ENCODE measurements around the gene EIF4E3. TPM values are rescaled to one million over a fixed set of nuclear protein-coding genes. Genes with fewer than 3 reads are reported as not detected.

Gene EIF4E3
- total RNA-seq, 1 donor from 2014 or later: 11.0 TPM

DNA sequence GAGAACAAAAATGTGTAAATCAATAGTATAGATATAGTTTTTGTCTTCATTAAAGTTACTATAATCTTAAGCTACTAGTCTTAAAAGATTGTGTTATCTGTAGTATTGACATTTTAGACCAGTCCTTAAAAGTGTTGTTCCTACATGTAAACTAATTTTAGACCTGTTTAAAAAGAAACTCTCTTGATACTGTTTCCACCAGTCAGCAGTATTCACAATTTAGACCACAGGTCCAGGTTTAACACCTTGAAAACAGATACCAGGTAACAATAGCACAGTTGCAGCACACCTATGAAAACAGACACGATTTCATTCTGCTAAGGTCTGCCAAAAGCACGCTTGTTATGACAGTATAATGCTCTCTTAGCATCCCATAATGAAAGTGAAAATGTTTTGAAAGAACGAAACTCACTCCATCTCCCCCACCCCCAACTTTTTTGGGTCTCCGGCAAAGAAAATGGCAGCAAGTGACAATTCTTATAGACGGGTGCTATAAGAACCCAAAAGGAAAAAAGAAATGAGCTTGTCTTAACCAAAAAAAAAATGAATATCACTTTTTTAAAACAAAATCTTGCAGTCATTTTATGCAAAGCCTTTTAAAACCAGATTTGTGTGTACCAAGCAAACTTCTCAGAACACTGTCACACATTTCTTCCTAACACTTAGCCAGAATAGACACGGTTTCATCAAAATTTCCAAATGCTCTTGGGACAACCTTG, 1.6 kb downstream of the EIF4E3 start:
- DNase-seq: no peak

DNA sequence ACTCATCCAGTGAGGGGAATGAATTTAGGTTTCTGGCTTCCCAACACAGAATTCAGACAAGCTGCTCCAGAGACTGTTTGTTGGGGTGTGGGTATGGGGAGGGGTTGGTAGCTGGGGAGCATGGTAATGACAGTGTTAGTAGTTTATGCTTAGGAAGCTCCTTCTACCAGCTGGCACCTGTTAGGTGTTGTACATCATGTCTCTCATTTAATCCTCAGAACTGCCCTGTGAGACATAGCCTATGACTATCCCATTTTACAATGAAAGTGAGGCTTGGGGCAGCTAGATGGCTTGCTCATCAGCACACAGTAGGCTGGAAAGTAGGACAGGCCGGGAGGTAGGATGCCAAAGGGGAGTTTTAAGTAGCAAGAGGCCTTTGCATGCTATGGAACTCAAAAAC, 2.5 kb downstream of the EIF4E3 start:
- no peak for DNase-seq

DNA sequence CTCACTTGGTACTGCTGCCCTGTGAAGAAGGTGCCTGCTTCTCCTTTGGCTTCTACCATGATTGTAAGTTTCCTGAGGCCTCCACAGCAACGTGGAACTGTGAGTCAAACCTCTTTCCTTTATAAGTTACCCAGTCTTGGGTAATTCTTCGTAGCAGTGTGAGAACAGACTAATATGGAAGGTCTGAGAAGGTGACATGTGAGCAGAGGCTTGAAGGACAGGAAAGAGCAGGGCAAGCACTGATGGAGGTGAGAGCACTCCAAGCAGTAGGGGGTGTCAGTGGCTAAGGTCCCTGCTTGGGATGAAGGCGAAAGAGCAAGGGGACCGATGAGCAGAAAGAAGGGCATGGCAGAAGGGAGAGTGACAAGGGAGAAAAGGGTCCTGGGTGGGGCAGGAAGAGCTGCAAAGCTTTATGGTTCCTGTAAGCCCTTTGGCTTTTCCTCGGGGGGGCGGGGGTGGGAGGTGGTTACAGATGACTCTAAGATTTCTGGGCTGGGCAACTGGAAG, 3.5 kb downstream of the EIF4E3 start:
- no peak for DNase-seq

DNA sequence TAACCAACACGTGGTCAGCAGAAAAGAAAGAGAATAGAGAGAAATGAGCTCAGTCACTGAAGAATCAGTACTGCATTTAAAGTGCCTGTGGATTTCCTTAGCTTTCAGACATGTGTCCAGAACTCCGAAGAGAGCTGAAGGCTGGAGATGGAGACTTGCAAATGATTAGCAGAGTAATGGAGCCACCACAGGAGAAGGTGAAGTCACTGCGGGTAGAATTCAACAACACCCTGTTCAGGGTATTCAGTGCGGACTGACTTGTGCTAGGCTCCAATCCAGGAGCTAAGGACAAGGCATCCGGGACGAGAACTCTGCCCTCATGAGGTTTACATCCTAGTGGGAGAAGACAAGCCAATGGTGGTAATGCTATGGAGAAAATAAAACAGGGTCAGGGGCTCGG, 4.2 kb downstream of the EIF4E3 start:
- no peak for DNase-seq

DNA sequence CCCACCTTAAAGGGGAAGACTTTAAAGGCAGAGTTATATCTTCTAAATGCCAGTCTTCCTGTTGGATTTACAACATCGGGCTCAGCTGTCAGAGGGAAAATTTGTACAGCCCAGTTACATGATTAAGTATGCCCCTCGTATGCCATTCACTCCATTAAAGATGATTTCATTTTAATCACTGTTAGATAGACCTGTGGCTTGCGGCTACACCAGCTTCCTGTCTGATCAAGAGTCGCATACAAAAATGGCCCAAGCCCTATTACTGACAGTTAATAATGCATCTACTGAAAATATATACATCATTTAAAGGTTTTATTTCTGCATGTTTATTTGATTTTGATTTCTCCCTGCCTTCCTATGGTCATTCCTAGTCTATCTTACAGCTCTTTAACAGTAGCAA, 7.1 kb downstream of the EIF4E3 start:
- DNase-seq: no peak

DNA sequence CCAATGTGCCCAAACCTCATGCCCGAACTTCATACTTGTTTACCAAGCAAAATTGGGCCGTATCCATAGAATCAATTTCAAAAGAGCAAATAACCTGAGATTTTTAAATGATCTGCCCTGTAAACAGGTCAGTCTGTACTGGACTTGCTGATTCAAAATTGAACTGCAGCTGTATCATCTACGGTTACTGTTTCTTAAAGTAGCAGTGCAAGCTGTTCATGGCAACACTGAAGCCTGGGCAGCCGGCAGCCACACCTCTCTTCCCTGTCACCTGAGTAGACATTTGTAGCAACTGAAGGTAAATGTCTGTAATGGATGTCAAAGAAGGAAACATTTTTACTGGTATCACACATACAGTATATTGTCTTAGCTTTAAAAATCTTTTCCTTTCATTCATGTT, 10.6 kb downstream of the EIF4E3 start:
- DNase-seq: no peak

DNA sequence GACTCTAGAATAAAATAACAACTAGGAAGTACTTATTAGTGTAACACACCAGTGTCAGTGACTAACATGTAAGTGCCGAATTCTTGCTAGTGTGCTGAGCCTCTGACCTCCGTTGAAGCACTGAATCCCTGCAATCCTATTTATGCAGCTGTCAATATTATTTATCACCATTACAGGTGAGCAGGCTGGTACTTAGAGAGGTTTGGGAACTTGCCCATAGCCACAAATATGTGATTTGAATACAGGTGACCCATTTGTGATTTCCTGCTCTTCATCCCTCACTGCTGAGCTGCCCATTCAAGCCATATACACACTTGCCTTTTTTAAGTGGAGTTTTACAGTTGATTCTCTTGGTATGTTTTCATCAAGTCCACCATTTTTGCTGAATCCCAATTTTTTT, 12.2 kb downstream of the EIF4E3 start:
- no peak for DNase-seq

DNA sequence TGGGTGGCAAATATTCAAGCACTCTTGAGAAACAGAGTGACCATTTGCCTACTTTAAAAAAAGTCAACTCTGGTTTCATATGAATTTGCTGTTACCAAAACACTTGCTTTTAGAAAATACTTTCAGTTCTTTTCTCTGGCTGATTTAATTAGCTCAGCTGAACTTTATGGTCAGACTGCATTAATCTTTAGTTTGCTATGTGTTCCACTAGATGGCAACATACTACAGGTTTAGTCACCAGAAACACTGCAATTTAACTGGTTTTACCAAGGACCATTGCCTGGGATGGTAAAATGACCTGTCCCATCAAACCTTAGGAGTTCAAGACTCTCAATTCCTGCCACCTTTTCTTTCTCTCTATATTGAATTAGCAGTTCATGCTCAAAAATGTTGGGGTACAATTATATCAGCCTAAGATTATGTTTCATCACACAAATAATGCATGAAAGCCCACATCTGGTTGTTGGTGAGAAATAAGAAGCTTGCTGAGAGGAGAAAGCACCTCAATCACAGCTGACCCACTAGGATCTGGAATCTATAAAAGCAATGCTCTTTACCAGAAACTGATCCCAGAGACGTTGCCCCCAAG, 14.2 kb downstream of the EIF4E3 start:
- DNase-seq: peak; percentile 50

DNA sequence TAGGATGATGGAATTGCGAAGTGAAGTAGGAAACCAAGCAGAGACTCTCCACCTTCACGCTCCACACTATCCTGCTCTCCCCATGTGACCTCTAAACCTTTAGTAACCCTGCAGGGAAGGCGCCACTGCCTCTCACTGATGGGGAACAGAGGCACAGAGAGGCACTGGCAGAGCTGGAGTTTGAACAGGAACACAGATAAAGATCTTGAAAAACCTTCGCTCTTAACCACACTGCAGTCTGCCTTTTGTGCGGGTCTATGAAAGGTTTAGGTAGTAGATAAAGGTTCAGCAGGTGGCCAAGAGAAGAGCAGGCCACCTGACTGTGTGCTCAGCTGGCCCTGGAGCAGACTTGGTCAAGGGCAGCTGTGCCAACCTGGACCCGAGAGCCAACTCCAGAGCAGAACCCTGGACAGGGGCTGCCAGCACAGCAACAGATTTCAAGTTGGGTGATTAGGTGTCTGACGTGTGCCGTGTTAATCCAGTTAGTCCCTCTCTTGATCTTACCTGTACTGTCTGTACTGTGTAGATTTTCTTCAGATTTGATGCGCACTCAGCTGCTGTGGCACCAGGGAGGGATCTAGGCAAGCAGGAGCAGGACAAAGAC, 15.2 kb downstream of the EIF4E3 start:
- DNase-seq: no peak

DNA sequence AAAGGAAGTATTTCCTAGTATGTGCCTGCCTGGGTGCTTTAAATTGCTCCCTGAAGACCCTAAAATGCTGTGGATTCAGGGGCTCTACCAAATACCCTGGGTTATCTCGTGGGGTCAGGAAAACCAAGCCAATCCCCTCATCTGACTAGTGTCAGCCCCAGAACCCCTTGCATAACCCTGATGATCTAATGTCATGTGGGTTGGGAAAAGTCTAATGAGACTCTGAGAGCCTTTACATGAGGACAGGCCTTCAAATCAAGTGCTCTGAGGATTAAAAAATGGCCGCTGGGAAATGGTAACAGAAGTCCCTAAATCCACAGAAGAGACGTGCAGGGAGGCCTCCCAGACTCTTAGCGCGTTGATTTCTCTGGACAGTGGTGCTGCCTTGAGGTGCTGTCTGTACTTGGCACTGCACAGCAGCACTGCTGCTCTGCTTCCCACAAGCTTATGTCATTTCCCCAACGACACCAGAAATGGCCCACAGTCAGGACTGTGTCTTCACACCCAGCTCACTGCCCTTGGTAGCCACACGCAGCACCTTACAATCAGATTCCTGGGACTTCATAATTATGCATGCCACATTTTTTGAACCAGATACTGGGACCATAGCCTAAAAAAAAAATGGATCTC, 16.6 kb downstream of the EIF4E3 start:
- no peak for DNase-seq

DNA sequence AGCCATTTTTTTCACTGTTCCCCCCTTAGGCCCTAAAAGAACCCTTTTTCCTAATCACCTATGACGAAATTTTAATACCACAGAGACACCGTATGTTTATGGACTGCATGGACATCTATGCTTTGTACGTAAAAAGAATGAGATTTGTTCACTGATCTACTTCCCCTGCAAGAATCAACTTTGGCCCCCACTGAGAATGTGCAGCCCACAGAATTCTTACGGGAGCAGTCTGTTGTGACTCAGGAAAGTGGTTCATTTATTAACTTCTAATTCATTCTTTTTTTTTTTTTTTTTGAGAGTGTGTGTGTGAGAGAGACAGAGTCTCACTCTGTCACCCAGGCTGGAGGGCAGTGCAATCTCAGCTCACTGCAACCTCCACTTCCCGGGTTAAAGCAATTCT, 17.6 kb downstream of the EIF4E3 start:
- DNase-seq: no peak

DNA sequence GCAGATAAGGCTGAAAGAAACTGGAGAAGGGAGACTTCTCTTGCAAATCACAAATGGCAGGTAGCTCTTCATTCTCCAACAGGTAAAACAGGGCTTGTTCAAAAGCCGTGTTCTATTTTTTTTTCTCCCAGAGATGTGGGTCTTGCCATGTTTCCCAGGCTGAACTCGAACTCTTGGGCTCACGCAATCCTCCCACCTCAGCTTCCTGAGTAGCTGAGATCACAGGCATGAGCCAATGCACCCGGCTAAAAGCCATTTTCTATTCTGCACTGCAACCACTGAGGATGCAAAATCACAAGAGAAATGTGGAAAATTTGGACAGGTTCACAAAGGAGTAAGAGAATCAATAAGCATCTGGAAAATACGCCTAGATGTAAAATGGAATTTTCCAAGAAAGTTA, 19.5 kb downstream of the EIF4E3 start:
- DNase-seq: no peak

DNA sequence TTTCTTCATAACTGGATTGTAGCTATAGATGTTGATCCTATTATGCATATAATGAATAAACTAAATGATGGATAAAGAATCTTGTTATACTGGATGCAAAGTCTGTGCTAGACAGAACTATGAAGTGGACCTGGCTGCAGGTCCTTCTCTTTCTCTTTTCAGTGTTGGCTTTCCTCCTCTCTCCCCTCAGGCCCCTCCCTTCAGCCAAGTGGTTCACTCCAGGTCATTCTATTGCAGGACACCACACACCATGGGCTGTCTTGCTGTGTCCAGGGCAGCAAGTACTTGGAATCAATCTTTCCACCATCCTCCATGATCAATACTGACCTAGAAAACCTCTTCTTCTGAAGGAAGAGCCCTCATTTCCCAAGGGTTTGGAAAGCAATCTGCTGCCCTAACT, 20.3 kb downstream of the EIF4E3 start:
- no peak for DNase-seq

DNA sequence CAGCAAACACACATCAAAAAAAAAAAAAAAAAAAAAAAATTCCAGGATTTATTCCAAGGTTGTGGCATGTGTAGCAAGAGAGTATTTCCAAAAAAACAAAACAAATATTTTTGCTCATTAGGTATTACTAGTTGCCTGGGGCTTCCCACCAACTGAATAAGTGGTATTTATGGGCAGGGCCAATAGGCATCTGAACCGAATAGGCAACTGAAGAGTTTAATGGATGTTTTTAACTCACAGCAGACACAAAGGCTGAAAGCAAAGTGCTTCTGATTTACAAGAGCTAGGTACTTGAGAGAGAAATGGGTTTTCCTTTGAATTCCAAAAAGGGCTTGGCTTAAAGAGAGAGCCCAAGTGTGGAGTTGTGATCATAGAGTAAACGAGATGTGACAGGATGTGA, 21.4 kb downstream of the EIF4E3 start:
- no peak for DNase-seq

DNA sequence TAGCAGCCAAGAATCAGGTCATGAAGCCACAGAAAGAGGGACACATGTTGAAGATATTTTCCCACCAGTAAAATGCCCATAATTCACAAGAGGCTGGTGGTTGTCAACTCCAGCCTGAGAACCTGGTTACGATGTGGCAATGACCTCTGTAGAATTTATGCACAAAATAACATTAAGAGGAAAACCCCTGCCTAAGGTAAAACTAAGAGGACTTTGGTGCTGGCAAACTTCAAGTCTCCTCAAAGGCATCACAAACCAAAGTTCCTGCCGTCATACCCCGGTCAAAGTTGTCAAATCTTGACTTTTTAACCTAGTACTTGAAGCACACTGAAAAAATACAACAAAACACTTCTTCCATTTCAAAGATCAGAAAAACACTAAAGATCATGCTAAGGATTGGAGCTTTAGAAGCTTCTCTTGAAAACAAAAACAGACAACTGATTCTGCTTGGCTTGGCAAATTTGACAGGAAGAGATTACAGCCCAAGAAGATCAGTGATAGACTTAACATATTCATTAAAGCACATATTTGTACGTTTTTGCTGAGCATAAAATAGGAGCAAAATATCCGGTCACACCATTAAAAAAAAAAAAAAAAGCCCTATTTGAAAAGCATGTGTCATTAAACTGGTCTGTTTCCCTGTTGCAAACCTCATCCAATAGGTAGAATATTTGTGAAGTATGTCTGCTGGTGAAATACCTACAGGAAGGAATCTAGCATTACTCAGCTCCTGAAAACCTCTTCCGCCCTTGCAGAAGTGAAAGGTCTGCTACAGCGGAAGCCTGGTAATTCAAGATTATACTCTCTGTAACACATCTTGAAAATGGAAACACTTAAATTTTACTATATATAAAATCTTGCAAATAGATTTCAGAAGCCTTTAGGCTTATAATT, 22.8 kb downstream of the EIF4E3 start:
- DNase-seq: no peak

DNA sequence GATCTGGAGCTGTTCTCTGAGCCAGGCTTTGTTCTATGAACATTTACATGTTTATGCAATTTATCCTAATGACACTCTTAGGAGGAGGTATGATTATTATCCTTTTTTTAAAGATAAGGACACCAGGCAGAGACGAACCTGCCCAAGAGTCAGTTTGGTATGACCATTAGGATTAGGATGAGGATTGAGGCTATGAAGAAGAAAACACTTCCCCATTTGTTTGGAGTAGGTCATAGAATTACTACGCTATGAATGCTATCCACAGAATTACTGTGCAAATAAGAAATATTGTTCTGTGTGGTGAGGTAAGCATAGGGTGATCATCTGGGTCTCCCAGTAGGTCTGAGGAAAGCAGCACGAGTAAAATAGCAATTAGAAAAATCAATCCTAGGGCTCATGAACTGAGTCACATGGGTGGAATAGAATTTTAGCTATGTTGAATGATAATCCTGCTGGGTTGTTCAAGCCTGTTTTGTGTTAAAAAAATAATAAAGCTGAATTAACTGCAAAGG, 23.9 kb downstream of the EIF4E3 start:
- no peak for DNase-seq

DNA sequence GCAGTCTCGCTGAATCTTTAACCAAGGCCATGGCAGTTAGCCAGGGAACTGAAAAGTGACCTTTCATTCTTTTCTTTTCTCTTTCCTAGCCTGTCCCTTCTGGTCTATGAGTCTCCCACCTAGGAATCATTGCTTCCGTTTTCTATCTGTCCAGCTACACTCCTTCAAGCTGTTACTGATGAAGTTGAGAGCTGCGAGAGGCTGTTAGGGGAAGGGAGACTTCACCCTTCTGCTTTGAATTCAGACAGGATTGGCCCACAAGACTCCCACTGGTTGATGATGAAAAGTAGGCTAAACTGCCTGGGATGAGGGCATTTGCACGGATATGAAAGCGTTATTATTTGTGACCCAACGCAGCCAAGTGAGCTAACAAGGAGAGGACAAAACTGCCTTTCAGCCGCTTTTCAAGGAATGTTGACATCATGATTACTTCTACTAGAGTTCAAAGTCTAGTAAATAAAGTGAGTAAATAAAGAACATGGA, 30.2 kb downstream of the EIF4E3 start:
- DNase-seq: no peak

DNA sequence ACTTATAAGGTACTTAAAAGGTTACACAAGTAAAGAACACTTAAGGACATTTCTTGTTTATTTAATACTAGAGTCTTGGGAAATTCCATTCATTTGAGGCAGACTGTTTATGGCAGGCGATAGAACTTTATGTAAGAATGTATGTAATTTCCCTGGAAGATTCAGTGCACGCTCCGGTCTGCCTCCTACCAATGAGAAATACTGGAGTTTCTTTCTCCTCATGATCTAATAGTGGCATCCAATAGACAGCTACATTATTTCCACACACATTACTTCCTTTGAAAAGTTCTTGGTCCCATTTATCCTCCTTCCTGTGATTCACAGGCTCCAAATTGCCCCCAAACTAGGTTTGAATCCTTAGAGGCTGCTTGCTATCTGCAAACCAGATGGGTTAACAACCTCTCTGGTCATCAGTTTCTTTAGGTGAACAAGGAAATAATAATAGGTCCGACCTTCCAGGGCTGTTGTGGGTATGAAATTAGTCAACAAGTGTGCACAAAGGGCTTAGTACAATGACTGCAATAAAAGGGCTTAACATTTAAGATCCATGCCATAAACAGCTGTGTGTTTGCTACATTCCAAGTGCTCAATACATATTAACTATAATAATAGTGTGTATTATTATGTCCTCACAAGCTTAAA, 30.7 kb downstream of the EIF4E3 start:
- DNase-seq: peak; percentile 41

DNA sequence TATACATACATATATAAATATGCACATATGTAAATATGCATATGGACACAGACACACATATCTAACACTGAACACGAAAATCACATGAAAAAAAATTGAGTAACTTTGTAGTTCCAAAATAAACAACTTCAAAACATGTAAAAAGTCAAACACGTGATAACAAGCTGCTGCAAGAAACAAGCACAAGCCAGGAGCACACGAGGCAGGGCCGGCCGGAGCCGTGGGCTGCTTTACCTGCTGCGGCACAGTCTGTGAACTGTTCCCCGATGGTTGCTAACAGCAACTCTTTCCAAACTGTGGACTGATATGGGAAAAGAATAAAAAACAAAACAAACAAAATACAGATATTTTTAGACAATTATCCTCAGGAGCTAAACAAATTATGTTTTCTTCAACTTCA, 31.6 kb downstream of the EIF4E3 start:
- no peak for DNase-seq

DNA sequence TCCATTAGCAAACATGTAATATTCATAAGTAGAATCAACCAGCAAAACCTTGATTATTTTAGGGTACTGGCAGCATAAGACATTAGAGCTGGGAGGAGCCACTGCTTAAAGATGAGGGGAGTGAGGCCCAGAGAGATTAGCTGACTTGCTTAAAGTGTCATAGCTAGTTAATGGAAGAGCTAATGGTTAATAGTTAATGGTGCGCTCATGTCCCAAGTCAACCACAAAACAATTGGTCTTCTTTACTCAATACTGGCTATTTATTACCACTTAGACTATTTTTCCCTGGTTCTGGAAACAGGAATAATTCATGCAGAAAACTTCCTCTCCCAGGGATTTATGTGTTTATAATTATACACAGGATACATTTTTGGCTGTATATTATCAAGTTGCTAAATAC, 33.1 kb downstream of the EIF4E3 start:
- no peak for DNase-seq

DNA sequence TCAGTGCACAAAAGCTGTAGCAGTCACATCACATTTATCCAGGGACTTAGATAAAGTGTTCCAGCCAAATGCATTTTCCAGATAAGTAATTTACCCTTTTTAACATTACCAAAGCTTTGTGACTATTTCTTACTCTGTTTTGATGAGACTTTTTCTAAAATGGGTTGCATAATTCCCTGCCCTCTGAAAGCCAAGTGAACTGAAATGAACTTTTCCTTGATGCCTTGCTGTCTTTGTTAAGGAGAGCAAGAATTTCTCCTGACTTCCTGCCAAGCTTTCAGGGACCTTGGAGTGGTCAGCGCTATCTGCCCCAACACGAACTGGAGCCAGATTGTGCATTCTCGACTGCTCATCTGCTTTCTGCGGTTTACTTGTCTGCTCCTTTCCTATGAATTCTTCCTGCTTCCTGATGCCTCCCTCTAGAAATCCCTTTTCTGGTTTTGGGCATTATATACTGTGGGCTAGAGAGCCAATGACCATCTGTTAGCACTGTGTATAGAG, 34.8 kb downstream of the EIF4E3 start:
- no peak for DNase-seq

All from skin of body (tissue), 2 donors.